Measurements from ENCODE around the gene WDR18. TPM values are rescaled to one million over a fixed set of nuclear protein-coding genes. Genes with fewer than 3 reads are reported as not detected.

Gene WDR18
- polyA plus RNA-seq, 1 donor = 23.5 TPM

DNA sequence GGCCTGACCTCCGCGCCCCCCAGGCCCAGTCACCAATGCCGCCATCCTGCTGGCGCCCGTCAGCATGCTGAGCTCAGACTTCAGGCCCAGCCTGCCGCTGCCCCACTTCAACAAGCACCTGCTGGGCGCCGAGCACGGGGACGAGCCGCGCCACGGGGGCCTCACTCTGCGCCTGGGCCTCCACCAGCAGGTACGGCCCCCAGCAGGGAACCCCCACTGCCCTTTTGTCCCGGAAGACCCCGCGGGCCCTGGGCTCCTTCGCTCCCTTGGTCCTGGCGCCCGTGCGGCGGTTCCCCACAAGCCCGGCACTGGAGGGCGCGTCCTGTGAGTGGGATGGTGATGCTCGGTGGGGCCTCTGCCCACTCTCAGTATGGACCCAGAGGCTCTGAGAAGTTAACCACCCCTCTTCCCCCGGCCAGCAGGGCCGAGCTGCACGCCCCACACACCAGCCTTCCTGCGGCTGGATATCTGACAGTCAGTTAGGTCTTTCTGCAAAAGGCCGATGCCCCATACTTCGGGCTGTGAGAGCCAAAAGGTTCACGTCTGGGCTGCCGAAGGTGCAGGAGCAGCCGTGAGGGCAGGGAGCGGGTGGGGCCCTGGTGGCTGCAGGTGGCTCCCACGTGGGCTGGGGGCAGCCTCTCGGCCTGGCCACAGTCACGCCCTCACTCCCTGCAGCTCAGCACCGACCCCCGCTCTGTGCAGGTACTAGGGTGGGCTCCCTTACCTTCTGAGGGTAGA is 8.0 kb downstream of the WDR18 start:
- no peak for DNase-seq (ENCODE audit: low read depth)

DNA sequence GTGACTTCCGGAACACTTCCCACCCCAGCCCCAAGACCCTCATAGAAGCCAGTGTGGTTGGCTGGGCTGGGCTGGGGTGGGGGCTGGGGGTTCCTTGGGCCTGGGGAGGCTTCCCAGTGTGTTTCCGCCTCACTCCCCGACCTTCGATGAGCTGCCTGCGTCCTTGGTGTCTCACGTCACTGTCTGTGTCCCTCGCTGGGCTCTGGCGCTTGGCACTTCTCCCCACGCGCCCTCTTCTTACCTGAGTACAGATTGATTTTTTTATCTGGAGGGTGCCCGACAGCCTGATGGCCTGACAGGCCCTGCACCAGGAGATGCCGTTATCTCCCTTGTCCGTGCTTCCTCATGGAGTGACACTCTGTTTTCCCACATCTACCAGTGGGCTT is 8.5 kb downstream of the WDR18 start:
- DNase-seq (ENCODE audit: low read depth) = no peak

DNA sequence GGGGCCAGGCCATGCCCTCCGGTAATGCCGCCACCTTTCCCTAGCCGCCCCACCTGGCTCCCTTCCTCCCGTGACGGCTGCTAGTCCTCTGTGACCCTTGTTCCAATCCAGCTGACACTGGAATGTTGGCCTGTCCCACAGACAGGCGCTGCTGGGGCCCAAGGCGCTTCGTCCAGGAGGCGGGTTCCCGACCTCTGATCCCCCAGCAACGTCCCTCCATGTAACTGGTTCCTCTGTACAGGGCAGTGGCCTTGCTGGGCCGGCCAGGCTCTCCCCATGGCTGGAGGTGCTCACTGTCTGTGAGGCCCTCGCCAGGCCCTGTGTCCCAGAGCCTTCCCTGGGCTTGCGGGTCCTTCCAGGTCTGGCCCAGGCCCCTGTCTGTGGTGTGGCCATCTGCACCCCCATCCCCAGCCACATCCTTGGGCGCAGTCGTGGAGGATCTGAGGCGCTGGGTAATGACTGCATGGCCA is 9.3 kb downstream of the WDR18 start:
- DNase-seq (ENCODE audit: low read depth) = no peak

DNA sequence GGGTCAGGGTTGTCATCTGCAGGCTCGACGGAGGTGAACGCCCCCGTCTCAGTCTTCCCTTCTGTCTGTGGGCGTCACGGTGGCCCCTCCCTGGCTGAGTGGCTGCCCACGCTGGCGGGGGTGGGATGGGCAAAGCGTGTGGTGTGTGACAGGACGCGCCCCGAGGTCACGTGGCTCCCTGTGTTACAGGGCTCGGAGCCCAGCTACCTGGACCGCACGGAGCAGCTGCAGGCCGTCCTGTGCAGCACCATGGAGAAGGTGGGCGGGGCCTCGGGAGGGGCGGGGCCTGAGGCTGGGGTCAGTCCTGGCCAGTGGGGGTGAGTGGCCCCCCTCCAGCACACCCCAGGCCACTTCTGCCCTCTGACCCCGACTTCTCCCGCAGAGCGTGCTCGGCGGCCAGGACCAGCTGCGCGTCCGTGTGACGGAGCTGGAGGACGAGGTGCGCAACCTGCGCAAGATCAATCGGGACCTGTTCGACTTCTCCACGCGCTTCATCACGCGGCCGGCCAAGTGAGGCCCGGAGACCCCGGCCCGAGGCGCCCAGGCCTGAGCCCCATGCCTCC is 9.8 kb downstream of the WDR18 start:
- DNase-seq (ENCODE audit: low read depth) = no peak

DNA sequence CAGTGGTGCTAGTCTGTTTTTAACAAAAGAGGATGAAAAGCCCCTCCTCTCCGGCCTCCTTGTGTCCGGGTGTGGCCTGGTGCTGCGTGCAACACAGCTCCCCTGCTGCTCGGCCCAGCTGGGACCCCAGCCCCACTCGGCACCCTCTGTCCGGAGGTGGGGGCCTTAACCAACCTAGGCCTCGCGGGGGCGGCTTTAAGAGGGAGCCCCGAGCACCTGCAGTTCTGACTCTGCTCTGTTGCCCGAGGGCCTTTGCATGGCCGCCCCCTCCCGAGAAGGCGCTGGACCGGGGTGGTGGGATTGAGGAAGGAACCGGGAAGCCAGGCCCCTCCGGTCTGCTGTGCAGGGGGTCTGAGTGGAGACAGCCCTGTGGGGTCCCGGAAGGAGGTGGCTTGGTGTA is 10.4 kb downstream of the WDR18 start:
- no peak for DNase-seq (ENCODE audit: low read depth)

DNA sequence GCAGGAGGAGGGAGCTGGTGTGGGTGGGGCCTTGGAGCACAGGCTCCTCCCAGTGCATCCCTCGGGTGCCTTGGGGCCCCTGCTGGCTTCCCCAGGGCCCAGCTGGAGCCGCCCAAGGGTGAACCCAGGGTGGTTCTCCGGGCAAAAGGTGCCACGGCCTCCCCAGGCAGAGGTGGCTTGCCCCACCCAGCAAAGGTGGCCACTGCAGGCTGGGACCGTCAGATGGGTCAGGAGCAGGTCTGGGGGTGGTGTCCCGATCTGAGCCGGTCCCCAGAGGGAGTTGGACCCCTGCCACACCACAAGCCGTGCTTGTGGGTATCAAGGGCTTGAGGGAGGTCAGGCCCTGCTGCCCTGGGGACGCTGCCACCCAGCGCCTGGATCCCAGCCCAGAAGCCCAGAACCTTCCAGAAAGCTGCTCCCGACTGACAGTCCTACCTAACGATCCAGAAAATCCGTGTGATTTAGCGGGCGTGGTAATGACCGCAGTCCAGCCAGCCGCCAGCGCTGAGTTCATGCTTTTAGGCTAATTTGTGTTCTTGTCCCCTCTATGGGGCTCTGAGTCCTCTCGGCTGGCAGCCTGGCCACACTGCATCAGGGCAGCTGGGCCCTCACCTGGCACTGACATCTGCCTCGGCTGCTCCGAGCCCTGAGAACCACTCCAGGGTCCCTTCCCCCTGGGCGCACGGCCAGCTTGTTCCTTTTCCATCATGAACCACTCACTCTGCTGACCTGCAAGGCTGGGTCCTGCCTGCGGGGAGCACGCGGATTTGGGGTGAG is 11.1 kb downstream of the WDR18 start:
- DNase-seq (ENCODE audit: low read depth) = no peak

DNA sequence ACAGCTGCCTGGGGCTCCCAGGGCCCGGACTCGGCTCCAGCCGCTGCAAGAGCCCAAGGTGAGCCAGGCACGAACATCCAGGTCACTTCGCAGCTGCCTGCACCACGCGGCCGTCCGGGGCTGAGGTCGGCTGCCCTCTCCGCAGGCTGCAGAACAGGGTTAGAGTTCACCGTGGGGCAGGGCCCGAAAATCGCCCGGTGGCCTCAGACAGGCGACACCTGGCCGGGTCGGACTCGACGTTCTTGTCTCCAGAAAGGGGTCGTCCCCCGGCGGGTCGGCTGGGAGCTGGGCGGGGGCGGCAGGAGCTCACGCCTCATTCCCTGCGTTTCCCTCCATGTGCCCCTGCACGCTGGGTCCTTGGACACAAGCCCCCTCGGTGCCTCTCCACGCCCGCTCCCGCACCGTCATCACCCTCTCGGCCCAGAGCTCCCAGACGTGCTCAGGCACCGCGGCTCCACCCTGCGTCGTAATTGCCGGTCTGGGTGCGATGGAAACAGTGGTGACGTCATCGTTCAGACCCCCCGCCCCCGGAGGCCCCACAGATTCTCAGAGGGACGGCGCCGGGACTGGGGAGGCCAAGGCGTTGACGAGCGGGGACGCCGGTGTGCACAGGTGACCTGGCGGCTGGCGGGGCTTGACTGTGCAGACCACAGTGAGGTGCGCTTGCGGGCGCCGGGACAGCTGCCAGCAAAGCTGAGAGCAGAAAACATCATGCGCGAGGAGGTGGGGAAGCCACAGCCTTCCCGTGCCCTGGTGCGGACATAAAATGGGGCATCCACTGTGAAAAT is 12.1 kb downstream of the WDR18 start:
- no peak for DNase-seq (ENCODE audit: low read depth)

DNA sequence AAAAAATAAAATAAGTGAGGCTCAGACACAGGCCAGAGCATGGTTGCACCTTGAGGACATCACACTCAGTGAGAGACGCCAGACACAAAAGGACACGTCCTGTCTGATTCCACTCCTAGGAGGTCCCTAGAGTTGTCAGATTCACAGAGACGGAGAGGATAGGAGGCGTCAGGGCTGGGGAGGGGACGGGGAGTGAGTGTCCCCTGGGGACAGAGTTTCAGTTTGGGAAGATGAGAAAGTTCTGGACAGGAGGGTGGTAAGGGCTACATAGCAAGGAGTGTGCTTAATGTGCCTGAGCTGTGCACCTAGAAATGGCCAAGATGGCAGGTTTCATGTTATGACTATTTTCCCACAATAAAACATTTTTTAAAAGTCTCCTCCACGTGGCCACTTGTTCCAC is 13.9 kb downstream of the WDR18 start:
- DNase-seq (ENCODE audit: low read depth) = no peak

DNA sequence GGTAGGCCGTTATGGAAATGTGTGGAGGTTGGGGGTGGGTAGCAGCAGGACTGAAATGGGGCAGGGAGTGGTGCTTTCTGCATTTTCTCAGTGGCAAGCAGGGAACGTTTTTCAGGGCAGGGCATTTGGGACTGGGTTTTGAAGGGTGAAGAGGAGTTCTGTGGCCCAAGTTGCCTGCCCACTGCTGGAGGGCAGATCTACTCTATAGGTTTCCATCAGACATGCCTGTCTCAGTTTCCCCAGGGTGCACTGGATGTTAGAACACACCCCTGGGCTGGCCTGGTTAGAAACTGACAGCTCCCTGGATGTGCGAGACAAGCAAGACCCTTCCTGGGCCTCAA is 15.2 kb downstream of the WDR18 start:
- DNase-seq (ENCODE audit: low read depth) = no peak

DNA sequence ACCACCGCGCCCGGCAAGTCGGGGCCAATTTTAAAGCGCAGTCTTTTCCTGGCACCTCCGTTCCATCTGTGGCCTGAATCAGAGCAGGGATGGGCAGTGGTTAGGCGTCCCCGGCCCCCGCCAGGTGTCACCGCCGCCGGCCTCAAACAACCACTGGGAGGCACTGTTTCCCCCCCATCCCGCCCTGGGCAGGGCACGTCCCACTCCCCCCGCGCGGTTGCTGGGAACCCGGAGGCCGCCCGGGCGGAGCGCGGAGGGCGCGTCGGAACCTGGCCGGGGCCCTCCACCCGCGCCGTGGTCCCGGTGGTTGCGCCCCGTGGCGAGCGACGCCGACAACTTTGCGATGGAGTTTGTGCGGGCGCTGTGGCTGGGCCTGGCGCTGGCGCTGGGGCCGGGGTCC is 15.9 kb downstream of the WDR18 start, which contains the start of gene GRIN3B:
TSS of gene GRIN3B (plus strand) at position 325 of the 400 bp plus-strand sequence. CDS start at position 344, 19 bp downstream.
- no peak for DNase-seq (ENCODE audit: low read depth)

DNA sequence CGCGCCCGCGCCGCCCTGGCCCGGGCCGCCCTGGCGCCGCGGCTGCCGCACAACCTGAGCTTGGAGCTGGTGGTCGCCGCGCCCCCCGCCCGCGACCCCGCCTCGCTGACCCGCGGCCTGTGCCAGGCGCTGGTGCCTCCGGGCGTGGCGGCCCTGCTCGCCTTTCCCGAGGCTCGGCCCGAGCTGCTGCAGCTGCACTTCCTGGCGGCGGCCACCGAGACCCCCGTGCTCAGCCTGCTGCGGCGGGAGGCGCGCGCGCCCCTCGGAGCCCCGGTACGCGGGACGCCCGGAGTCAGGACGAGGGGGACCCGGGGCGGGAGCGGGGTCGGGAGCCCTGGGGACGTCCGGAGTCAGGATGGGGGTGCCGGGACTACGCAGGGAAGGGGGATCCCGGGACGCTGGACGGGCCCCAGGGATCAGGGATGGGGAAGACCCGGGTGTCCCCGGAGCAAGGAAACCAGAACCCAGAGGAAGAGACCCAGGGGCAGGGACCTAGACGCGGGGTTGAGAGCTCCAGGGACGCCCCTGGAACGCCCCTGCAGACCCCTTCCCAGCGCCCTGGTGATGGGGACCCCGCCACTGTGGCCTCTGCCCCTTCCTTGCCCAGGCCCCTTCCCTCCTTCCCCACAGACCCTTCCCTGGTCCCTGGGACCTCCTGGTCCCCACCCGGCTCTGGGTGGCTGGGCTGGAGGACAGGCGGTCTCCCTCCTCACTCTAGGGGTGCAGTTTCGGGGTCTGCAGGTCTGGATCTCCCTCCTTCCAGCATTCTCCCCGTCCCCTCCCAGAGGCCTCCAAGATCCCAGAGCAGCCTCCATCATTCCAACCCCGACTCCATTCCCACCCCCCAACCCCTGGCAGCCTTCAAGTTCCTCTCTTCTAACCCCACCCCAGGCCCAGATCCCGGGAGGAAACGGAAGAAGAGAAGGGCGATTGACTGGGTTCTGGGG is 16.7 kb downstream of the WDR18 start:
- no peak for DNase-seq (ENCODE audit: low read depth)

DNA sequence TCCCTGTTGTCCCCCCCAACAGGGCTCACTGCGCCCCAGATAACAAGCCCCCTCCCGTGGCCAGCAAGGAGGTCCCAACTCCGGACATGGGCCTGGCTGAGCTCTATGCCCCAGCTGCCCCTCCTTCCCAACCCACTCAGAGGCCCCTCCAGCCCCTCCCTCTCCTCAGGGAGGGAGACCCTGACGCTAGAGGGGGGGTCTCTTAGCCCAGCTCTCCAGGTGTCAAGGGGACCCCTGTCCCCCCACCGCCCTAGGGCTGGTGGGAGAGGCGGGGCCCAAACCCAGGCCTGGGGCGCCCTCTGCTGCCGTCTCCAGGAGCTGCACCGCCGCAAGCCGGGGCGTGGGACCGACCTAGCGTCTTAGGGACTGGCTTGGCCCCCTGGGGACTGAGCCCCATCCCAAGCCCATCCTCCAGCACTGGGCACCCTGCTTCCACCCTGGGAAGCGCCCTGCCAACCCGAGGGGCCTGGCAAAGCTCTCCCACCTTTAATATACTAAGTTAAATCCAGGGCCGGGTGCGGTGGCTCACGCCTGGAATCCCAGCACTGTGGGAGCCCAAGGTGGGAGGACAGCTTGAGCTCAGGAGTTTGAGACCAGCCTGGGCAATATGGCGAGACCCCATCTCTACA is 17.5 kb downstream of the WDR18 start:
- DNase-seq (ENCODE audit: low read depth) = no peak

DNA sequence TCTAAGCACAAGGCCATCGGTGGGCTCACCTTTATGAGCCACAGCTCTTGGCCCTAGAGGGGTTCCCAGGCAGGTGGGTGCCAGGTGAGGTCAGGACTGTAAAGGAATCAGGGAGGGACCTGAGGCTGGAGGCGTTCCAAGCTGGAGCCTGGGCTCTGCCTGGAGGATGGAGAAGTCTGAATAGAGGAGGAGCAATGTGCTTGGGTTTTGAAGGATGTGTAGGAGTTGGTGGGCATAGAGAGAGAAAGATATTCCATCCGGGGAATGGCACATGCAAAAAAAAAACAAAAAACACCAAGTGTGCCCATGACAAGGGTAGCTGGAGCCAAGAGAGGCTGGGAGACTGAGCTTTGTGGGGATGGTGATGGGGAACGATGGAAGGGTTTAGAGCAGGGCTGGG is 18.5 kb downstream of the WDR18 start:
- DNase-seq (ENCODE audit: low read depth) = no peak

DNA sequence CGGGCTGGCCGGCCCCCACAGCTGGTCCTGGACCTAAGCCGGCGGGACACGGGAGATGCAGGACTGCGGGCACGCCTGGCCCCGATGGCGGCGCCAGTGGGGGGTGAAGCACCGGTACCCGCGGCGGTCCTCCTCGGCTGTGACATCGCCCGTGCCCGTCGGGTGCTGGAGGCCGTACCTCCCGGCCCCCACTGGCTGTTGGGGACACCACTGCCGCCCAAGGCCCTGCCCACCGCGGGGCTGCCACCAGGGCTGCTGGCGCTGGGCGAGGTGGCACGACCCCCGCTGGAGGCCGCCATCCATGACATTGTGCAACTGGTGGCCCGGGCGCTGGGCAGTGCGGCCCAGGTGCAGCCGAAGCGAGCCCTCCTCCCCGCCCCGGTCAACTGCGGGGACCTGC is 19.1 kb downstream of the WDR18 start:
- DNase-seq (ENCODE audit: low read depth) = no peak

DNA sequence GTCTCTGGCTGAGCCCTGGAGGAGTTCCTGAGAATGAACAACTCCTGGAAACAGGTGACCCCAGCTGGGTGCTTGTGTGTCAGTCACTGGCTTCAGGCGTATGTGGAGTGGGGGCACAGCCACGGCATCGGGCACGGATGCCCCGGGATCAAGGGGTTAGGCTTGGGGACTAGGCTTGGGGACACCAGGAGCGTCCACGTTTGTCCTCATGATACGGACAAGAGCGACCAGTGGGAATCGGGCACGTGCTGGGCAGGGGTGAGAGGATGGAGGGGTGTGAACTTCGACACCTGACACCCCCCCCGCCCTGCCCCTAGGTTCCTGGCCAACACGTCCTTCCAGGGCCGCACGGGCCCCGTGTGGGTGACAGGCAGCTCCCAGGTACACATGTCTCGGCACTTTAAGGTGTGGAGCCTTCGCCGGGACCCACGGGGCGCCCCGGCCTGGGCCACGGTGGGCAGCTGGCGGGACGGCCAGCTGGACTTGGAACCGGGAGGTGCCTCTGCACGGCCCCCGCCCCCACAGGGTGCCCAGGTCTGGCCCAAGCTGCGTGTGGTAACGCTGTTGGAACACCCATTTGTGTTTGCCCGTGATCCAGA is 20.2 kb downstream of the WDR18 start:
- DNase-seq (ENCODE audit: low read depth) = no peak

DNA sequence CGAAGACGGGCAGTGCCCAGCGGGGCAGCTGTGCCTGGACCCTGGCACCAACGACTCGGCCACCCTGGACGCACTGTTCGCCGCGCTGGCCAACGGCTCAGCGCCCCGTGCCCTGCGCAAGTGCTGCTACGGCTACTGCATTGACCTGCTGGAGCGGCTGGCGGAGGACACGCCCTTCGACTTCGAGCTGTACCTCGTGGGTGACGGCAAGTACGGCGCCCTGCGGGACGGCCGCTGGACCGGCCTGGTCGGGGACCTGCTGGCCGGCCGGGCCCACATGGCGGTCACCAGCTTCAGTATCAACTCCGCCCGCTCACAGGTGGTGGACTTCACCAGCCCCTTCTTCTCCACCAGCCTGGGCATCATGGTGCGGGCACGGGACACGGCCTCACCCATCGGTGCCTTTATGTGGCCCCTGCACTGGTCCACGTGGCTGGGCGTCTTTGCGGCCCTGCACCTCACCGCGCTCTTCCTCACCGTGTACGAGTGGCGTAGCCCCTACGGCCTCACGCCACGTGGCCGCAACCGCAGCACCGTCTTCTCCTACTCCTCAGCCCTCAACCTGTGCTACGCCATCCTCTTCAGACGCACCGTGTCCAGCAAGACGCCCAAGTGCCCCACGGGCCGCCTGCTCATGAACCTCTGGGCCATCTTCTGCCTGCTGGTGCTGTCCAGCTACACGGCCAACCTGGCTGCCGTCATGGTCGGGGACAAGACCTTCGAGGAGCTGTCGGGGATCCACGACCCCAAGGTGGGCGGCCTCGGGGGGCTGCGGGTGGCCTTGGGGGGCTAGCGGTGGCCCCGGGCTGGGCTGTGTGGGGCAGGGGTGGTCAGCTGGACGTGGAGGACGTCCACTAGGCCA is 20.9 kb downstream of the WDR18 start:
- DNase-seq (ENCODE audit: low read depth) = no peak

DNA sequence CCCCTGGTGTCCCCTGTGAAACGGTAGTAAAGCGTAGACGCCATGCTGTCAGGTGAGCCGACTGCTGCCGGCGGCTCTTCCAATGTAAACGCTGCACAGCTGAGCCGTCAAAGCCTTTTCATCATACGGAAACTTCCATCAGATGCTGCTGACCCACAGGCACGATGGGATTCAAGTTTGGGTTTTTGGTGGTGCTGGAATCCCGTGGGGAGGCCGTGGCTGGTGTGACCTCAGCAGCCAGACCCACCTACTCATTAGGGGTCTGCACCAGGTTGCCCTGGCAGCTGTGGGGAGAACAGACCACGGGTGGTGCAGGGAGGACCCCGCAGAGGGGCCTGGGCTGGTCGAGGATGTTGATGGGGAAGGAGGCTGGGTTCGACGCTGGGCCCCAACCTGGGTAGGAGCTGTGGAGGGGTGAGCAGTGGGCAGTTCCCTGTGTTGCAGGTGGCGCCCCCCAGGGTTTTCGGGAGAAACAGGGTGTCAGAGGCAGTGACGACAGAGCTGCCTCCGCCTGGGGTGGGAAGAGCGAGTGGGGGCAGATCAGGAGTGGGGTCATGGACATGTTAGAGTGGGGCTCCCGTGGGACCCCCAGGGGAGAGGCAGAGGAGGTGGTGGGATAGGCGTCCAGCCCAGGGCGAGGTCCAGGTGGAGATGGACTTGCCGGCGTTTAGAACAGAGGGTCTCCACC is 22.7 kb downstream of the WDR18 start:
- DNase-seq (ENCODE audit: low read depth) = no peak

Data from forelimb muscle (tissue), 1 donor.